SK-N-SH (cell line): ENCODE results near the gene STON2. TPM values are rescaled to one million over a fixed set of nuclear protein-coding genes. Genes with fewer than 3 reads are reported as not detected.

Experiments used
- CTCF ChIA-PET: fragments of 300-600, 350-600 bp; formaldehyde crosslinking; extraction: SDS; loops from one replicate; lab custom pipeline; 2021; lab: Yijun Ruan, JAX
- POLR2A ChIA-PET: fragments of 350-600 bp; sonication (Branson Sonifier 250); formaldehyde crosslinking; extraction: SDS; loops from one replicate; lab custom pipeline; 2020; ENCODE audit warnings: antibody characterized with exemption, inconsistent platforms; lab: Yijun Ruan, JAX
- DNase-seq: peaks from one replicate; pipeline ENCODE4 v3.0.0; 2012
- H2AFZ ChIP-seq: fragments of 200-600 bp; sonication (generic); 2 replicates; pipeline ENCODE4 v1.8.1; 2016; ENCODE audit warnings: antibody characterized with exemption, mild to moderate bottlenecking, low read depth
- H3F3A ChIP-seq: fragments of 200-600 bp; sonication (generic); replicated peaks from 2 replicates; pipeline ENCODE3; 2016; ENCODE audit warnings: antibody characterized with exemption, mild to moderate bottlenecking; ENCODE audit not compliant: insufficient read depth
- H3K27ac ChIP-seq, 2 experiments: fragments of 200-500 bp in 1 of 2; fragments of 200-600 bp in 1 of 2; sonication (Bioruptor generic) in 1 of 2; sonication (generic), shearing (Covaris generic) in 1 of 2; 2 replicates each; pipeline versions ENCODE4 v1.5.1 to v1.6.1; 2014 to 2016; ENCODE audit warnings: low read depth in 2 of 2, inconsistent platforms in 1 of 2, low read length in 1 of 2, mild to moderate bottlenecking in 1 of 2, mixed read lengths in 1 of 2
- H3K27me3 ChIP-seq: fragments of 200-600 bp; sonication (generic), shearing (Covaris generic); 2 replicates; pipeline ENCODE4 v1.6.1; 2016; ENCODE audit warnings: mixed run types; ENCODE audit not compliant: insufficient read depth
- H3K36me3 ChIP-seq, 2 experiments: fragments of 200-500 bp in 1 of 2; fragments of 200-600 bp in 1 of 2; sonication (Bioruptor generic) in 1 of 2; sonication (generic) in 1 of 2; replicated peaks in 1 of 2; 2 replicates each; pipeline versions ENCODE3 to v1.5.1; 2014 to 2016; ENCODE audit warnings: low read length in 1 of 2, mild to moderate bottlenecking in 1 of 2; ENCODE audit not compliant: insufficient read depth in 2 of 2, control insufficient read depth in 1 of 2
- H3K4me1 ChIP-seq, 2 experiments: fragments of 200-500 bp in 1 of 2; fragments of 200-600 bp in 1 of 2; sonication (Bioruptor generic) in 1 of 2; sonication (generic), shearing (Covaris generic) in 1 of 2; 2 replicates each; pipeline versions ENCODE4 v1.5.1 to v1.6.1; 2014 to 2016; ENCODE audit warnings: low read depth in 1 of 2, low read length in 1 of 2, mixed run types in 1 of 2; ENCODE audit not compliant: insufficient read depth in 2 of 2, control insufficient read depth in 1 of 2
- H3K4me2 ChIP-seq: fragments of 200-600 bp; sonication (generic), shearing (Covaris generic); 2 replicates; pipeline ENCODE4 v1.6.1; 2017; ENCODE audit warnings: mixed run types
- H3K4me3 ChIP-seq, 2 experiments: fragments of 200-500 bp in 1 of 2; fragments of 200-600 bp in 1 of 2; sonication (Bioruptor generic) in 1 of 2; sonication (generic), shearing (Covaris generic) in 1 of 2; 2 replicates each; pipeline versions ENCODE4 v1.5.1 to v1.8.1; 2014 to 2016; ENCODE audit warnings: low read depth in 2 of 2, inconsistent platforms in 1 of 2, low read length in 1 of 2, mild to moderate bottlenecking in 1 of 2, mixed read lengths in 1 of 2, moderate library complexity in 1 of 2
- H3K79me2 ChIP-seq: fragments of 200-600 bp; sonication (generic); 2 replicates; pipeline ENCODE4 v1.8.1; 2017; ENCODE audit warnings: mild to moderate bottlenecking; ENCODE audit not compliant: insufficient read depth
- H3K9ac ChIP-seq: fragments of 200-600 bp; sonication (generic); 2 replicates; pipeline ENCODE4 v1.6.1; 2017; ENCODE audit warnings: mixed run types
- H3K9me2 ChIP-seq: fragments of 200-600 bp; sonication (generic); 2 replicates; pipeline ENCODE4 v1.6.1; 2017; ENCODE audit warnings: mixed run types
- H3K9me3 ChIP-seq: fragments of 200-600 bp; sonication (generic); 2 replicates; pipeline ENCODE4 v1.6.1; 2017; ENCODE audit warnings: mixed run types, mild to moderate bottlenecking, moderate library complexity
- H4K20me1 ChIP-seq: fragments of 200-600 bp; sonication (generic); 2 replicates; pipeline ENCODE4 v1.6.1; 2017; ENCODE audit warnings: mild to moderate bottlenecking, mixed run types; ENCODE audit not compliant: insufficient read depth
- FOSL2 ChIP-seq: IDR thresholded peaks from 2 replicates; pipeline ENCODE4 v1.4.0; 2012; ENCODE audit warnings: low read depth, mild to moderate bottlenecking, moderate library complexity, borderline replicate concordance
- FOXJ3 ChIP-seq: sonication (generic); formaldehyde crosslinking; IDR thresholded peaks from 2 replicates; pipeline ENCODE4 v1.5.1; 2020; ENCODE audit warnings: mild to moderate bottlenecking, missing genetic modification reagents
- FOXM1 ChIP-seq: IDR thresholded peaks from 2 replicates; pipeline ENCODE4 v1.4.0; 2012; ENCODE audit warnings: low read depth, mild to moderate bottlenecking
- PBX3 ChIP-seq: IDR thresholded peaks from 2 replicates; pipeline ENCODE4; 2012
- RXRA ChIP-seq: IDR thresholded peaks from 2 replicates; pipeline ENCODE4 v1.4.0; 2012; ENCODE audit warnings: low read depth, mild to moderate bottlenecking, borderline replicate concordance
- TAF1 ChIP-seq: IDR thresholded peaks from 2 replicates; pipeline ENCODE4 v1.6.1; 2012; ENCODE audit warnings: low read depth, mild to moderate bottlenecking, low read length, moderate library complexity, borderline replicate concordance
- TCF12 ChIP-seq: IDR thresholded peaks from 2 replicates; pipeline ENCODE4 v1.4.0; 2012
- YY1 ChIP-seq: IDR thresholded peaks from 2 replicates; pipeline ENCODE4 v1.4.0; 2012; ENCODE audit warnings: low read depth, mild to moderate bottlenecking
- WGBS: methylation state at CpG from one replicate; pipeline ENCODE4 v1.1.6; 2017; ENCODE audit warnings: low lambda C conversion rate; 5-methylcytosine and 5-hydroxymethylcytosine counted together
- polyA plus RNA-seq, 3 experiments: library from polyadenylated mRNA; depleted of rRNA; stranded (reverse); fragments of >200 nt; gene quantifications; 2 replicates each; pipeline ENCODE4 v1.2.3, GENCODE V29; 2012
- TF ChIP-seq, protein P1 (sequence below): IDR thresholded peaks from 2 replicates; pipeline ENCODE4 v1.4.0; 2012; ENCODE audit warnings: low read depth, borderline replicate concordance
- TF ChIP-seq, protein P2 (sequence below): IDR thresholded peaks from 2 replicates; pipeline ENCODE4 v1.4.0; 2012; ENCODE audit warnings: low read depth
- TF ChIP-seq, protein P3 (sequence below): IDR thresholded peaks from 2 replicates; pipeline ENCODE4 v1.6.1; 2012; ENCODE audit warnings: mild to moderate bottlenecking, low read depth, low read length, moderate library complexity
- TF ChIP-seq, protein P4 (sequence below): fragments of 150-350 bp; IDR thresholded peaks from 2 replicates; pipeline ENCODE4 v1.6.1; 2017; ENCODE audit warnings: antibody characterized with exemption, low read length, low read depth, borderline replicate concordance
- TF ChIP-seq, protein P5 (sequence below): IDR thresholded peaks from 2 replicates; pipeline ENCODE4 v1.4.0; 2012; ENCODE audit warnings: low read depth, borderline replicate concordance

STON2 gene
- polyA plus RNA-seq, 1 of the 3 experiments (the other 2 are of a cell fraction) = not detected

GRCh38 chr14:81435391-81436295, 35.5 kb upstream of the STON2 start:
- Histone ChIP-seq H3K27me3 (peaks cover 32% of the 10 kb centered on the region), H3K79me2 (no peaks in the 10 kb centered on the region), H4K20me1 (no peaks in the 10 kb centered on the region), H3K4me2 (peak overlapping the region; percentile 37), H3K4me1 (peaks cover 0 to 8% of the 10 kb centered on the region in 2 experiments; a peak in 1 of 4 replicates), H3K9me2 (no peaks in the 10 kb centered on the region), H3K9me3 (no peaks in the 10 kb centered on the region), H3K4me3 (peak overlapping the region; percentile 19 to 56; a peak in 3 of 4 replicates), H2AFZ (no peak overlapping the region; the same call in 1 of the 2 replicates), H3K36me3 (no peaks in the 10 kb centered on the region), H3K9ac (no peak overlapping the region), H3F3A (no peaks in the 10 kb centered on the region), H3K27ac (no peak overlapping the region; a peak in 1 of 4 replicates)
- POLR2A ChIA-PET = interaction anchor here (0.8 kb wide), 1 partner anchor 217 kb away, joined by 4 read pairs; no protein-coding TSS in a partner anchor
- TF ChIP-seq PBX3 = no peak
- TF ChIP-seq, protein P1, sequence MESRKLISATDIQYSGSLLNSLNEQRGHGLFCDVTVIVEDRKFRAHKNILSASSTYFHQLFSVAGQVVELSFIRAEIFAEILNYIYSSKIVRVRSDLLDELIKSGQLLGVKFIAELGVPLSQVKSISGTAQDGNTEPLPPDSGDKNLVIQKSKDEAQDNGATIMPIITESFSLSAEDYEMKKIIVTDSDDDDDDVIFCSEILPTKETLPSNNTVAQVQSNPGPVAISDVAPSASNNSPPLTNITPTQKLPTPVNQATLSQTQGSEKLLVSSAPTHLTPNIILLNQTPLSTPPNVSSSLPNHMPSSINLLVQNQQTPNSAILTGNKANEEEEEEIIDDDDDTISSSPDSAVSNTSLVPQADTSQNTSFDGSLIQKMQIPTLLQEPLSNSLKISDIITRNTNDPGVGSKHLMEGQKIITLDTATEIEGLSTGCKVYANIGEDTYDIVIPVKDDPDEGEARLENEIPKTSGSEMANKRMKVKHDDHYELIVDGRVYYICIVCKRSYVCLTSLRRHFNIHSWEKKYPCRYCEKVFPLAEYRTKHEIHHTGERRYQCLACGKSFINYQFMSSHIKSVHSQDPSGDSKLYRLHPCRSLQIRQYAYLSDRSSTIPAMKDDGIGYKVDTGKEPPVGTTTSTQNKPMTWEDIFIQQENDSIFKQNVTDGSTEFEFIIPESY = no peak
- TF ChIP-seq, protein P2, sequence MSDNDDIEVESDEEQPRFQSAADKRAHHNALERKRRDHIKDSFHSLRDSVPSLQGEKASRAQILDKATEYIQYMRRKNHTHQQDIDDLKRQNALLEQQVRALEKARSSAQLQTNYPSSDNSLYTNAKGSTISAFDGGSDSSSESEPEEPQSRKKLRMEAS = no peak
- TF ChIP-seq, protein P3, sequence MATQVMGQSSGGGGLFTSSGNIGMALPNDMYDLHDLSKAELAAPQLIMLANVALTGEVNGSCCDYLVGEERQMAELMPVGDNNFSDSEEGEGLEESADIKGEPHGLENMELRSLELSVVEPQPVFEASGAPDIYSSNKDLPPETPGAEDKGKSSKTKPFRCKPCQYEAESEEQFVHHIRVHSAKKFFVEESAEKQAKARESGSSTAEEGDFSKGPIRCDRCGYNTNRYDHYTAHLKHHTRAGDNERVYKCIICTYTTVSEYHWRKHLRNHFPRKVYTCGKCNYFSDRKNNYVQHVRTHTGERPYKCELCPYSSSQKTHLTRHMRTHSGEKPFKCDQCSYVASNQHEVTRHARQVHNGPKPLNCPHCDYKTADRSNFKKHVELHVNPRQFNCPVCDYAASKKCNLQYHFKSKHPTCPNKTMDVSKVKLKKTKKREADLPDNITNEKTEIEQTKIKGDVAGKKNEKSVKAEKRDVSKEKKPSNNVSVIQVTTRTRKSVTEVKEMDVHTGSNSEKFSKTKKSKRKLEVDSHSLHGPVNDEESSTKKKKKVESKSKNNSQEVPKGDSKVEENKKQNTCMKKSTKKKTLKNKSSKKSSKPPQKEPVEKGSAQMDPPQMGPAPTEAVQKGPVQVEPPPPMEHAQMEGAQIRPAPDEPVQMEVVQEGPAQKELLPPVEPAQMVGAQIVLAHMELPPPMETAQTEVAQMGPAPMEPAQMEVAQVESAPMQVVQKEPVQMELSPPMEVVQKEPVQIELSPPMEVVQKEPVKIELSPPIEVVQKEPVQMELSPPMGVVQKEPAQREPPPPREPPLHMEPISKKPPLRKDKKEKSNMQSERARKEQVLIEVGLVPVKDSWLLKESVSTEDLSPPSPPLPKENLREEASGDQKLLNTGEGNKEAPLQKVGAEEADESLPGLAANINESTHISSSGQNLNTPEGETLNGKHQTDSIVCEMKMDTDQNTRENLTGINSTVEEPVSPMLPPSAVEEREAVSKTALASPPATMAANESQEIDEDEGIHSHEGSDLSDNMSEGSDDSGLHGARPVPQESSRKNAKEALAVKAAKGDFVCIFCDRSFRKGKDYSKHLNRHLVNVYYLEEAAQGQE = peak; percentile 90
- peak; percentile 85 for DNase-seq
- CTCF ChIA-PET = interaction anchor here (0.6 to 2.8 kb wide), 8 partner anchors 9 to 189 kb away, joined by 3 to 19 read pairs (median 4); no protein-coding TSS in a partner anchor
- WGBS = 3% methylated on average over 34 of the region's 73 CpGs

DNA sequence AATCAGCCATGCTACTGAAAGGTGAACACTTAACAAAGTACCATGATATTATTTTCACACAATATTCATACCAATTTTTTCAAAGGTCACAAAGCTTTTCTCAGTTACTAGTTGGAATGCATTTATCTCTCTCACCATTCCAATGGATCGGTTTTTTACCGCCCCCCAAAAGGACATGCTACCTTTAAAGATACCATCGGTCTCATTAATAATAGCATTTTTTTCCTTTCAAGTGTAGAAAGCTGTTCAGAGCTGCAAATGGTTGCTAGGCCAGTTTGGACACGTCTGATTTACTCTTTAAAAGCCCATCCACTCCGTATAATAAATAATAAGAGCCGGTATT, 34.9 kb upstream of the STON2 start:
- no peak for DNase-seq
- Histone ChIP-seq H3K9me2 (no peaks in the 10 kb centered on the region), H4K20me1 (no peaks in the 10 kb centered on the region), H2AFZ (no peak overlapping the region; the same call in 1 of the 2 replicates), H3K27me3 (peaks cover 32% of the 10 kb centered on the region), H3F3A (no peaks in the 10 kb centered on the region), H3K4me2 (0 out of 2 replicates have a peak overlapping the region, but pooled peaks have one; percentile 37), H3K27ac (no peak overlapping the region), H3K79me2 (no peaks in the 10 kb centered on the region), H3K4me1 (peaks cover 0 to 8% of the 10 kb centered on the region in 2 experiments; a peak in 1 of 4 replicates), H3K4me3 (peak overlapping the region; percentile 19 to 56; a peak in 2 of 4 replicates), H3K9me3 (no peaks in the 10 kb centered on the region), H3K9ac (no peak overlapping the region), H3K36me3 (no peaks in the 10 kb centered on the region)
- CTCF ChIA-PET = interaction anchor here (0.6 to 2.8 kb wide), 6 partner anchors 10 to 188 kb away, joined by 3 to 19 read pairs (median 3); no protein-coding TSS in a partner anchor
- POLR2A ChIA-PET = interaction anchor here (0.8 kb wide), 1 partner anchor 216 kb away, joined by 4 read pairs; no protein-coding TSS in a partner anchor
- TF ChIP-seq FOXJ3 (CRISPR knock-in tag) = no peak
- no peak for TF ChIP-seq TCF12
- TF ChIP-seq, protein P4, sequence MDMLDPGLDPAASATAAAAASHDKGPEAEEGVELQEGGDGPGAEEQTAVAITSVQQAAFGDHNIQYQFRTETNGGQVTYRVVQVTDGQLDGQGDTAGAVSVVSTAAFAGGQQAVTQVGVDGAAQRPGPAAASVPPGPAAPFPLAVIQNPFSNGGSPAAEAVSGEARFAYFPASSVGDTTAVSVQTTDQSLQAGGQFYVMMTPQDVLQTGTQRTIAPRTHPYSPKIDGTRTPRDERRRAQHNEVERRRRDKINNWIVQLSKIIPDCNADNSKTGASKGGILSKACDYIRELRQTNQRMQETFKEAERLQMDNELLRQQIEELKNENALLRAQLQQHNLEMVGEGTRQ = no peak
- TF ChIP-seq RXRA = no peak
- TF ChIP-seq, protein P5, sequence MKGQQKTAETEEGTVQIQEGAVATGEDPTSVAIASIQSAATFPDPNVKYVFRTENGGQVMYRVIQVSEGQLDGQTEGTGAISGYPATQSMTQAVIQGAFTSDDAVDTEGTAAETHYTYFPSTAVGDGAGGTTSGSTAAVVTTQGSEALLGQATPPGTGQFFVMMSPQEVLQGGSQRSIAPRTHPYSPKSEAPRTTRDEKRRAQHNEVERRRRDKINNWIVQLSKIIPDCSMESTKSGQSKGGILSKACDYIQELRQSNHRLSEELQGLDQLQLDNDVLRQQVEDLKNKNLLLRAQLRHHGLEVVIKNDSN = no peak
- TF ChIP-seq TAF1 = no peak
- no peak for TF ChIP-seq YY1
- no peak for TF ChIP-seq FOXM1
- no peak for TF ChIP-seq FOSL2
- WGBS = 48% methylated on average over 6 of the region's 6 CpGs
